ENCODE results near the gene PPM1F. TPM values are rescaled to one million over a fixed set of nuclear protein-coding genes. Genes with fewer than 3 reads are reported as not detected.
A peak's percentile ranks its signal among the peaks of the same experiment; 100 is the strongest.

Gene PPM1F
- total RNA-seq, 2 donors from 2014 or later, result 37.0 to 45.9 TPM

DNA sequence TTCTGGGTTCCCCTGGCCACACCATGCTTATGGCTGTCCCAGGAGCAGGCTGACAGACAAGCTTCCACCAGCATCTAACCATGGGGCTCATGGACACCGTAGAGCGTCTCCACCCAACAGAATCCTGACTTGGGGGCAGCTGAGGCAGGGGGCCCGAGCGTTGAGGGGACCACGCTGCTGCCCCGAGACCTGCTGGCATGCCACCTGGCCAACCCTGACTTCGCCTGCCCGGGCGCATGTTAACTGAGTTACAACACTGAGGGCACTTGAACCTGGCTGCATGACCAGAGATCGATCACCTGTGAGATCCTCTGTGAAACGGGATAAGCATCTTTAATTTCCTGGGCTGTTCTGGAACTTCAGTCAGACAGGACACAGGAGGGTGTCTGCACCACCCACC is 13.7 kb downstream of the PPM1F start:
- peaks cover 31 to 59% of the 10 kb centered on the region in 2 donors for H3K4me1 ChIP-seq (ENCODE audit: control insufficient read depth in 1 of 2, low read depth in 2 of 2)
- TF ChIP-seq, protein P1, sequence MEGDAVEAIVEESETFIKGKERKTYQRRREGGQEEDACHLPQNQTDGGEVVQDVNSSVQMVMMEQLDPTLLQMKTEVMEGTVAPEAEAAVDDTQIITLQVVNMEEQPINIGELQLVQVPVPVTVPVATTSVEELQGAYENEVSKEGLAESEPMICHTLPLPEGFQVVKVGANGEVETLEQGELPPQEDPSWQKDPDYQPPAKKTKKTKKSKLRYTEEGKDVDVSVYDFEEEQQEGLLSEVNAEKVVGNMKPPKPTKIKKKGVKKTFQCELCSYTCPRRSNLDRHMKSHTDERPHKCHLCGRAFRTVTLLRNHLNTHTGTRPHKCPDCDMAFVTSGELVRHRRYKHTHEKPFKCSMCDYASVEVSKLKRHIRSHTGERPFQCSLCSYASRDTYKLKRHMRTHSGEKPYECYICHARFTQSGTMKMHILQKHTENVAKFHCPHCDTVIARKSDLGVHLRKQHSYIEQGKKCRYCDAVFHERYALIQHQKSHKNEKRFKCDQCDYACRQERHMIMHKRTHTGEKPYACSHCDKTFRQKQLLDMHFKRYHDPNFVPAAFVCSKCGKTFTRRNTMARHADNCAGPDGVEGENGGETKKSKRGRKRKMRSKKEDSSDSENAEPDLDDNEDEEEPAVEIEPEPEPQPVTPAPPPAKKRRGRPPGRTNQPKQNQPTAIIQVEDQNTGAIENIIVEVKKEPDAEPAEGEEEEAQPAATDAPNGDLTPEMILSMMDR (IDR thresholded peaks at IDR 0.05), result no peak
- H3K36me3 ChIP-seq, result peaks cover 4% of the 10 kb centered on the region
- peak overlapping the region; percentile 80 for H3K4me3 ChIP-seq
- ATAC-seq (ENCODE audit: insufficient number of reproducible peaks, low FRiP score, low read depth), result no peak
- DNase-seq (ENCODE audit: low spot score), result no peak
- no peaks in the 10 kb centered on the region for H3K9me3 ChIP-seq
- no peaks in the 10 kb centered on the region for H3K27me3 ChIP-seq (replicated peaks; ENCODE audit: insufficient read depth)
- H3K27ac ChIP-seq, result peak overlapping the region; percentile 95 to 96

DNA sequence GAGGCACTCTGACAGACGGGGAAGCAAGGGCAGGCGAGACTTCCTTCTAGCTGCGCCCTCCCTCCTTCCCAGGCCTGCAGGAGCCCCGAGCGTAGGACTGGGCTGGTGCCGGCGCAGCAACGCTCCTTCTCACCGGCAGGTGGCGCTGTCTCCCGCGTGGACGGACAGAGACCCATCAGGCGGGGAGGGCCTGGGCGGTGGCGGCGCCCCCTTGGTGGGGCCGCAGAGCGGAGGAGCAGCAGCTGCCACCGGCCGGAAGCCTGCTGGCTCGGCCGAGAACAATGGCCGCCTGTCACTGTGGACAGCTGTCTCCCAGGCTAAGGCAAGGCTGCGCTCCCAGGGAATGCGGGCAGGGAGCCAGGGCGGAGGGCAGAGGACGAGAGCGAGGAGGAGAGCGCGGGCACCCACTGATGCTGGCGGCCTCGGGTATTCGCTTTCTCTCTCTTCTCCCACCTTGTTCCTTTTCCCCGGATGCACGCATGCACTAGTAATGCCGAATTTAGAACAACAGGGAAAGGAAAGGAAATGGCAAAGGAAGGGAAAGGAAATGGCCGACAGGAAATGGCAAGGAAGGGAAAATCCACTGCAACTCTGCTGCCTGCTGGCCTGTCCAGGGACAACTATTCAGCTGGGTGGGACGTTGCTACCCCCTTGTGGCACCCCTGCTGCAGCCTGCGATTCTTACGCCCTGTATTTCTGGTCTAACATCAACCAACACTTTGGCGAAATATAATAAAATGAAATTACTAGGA is 14.4 kb downstream of the PPM1F start:
- ATAC-seq (ENCODE audit: insufficient number of reproducible peaks, low FRiP score, low read depth) (peak; percentile 76), DNase-seq (ENCODE audit: low spot score) (peak; percentile 77)
- Histone ChIP-seq H3K27ac (peak overlapping the region; percentile 95 to 96), H3K36me3 (peaks cover 10% of the 10 kb centered on the region), H3K4me3 (peak overlapping the region; percentile 80), H3K9me3 (no peaks in the 10 kb centered on the region), H3K4me1 (ENCODE audit: control insufficient read depth in 1 of 2, low read depth in 2 of 2) (peaks cover 28 to 53% of the 10 kb centered on the region in 2 donors), H3K27me3 (replicated peaks; ENCODE audit: insufficient read depth) (no peaks in the 10 kb centered on the region)
- TF ChIP-seq, protein P1 (IDR thresholded peaks at IDR 0.05), result peak; percentile 97

DNA sequence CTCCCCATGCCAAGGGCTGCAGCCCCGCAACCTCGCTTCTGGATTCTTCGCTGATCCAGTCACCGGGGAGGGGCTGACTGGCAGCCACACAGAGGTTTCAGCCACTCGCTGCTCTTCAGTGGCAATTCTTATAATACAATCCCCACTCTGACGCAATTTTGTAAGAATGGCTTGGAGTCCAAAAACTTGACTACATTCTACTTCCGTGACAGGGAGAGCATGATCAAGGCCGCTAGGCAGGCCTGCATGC is 14.9 kb downstream of the PPM1F start:
- TF ChIP-seq, protein P1 (IDR thresholded peaks at IDR 0.05), result no peak
- no peaks in the 10 kb centered on the region for H3K27me3 ChIP-seq (replicated peaks; ENCODE audit: insufficient read depth)
- H3K27ac ChIP-seq, result peak overlapping the region; percentile 95 to 96
- H3K9me3 ChIP-seq, result no peaks in the 10 kb centered on the region
- peak; percentile 46 for ATAC-seq (ENCODE audit: insufficient number of reproducible peaks, low FRiP score, low read depth)
- peaks cover 23 to 48% of the 10 kb centered on the region in 2 donors for H3K4me1 ChIP-seq (ENCODE audit: control insufficient read depth in 1 of 2, low read depth in 2 of 2)
- H3K4me3 ChIP-seq, result peak overlapping the region; percentile 80
- DNase-seq (ENCODE audit: low spot score), result no peak
- H3K36me3 ChIP-seq, result peaks cover 15% of the 10 kb centered on the region

DNA sequence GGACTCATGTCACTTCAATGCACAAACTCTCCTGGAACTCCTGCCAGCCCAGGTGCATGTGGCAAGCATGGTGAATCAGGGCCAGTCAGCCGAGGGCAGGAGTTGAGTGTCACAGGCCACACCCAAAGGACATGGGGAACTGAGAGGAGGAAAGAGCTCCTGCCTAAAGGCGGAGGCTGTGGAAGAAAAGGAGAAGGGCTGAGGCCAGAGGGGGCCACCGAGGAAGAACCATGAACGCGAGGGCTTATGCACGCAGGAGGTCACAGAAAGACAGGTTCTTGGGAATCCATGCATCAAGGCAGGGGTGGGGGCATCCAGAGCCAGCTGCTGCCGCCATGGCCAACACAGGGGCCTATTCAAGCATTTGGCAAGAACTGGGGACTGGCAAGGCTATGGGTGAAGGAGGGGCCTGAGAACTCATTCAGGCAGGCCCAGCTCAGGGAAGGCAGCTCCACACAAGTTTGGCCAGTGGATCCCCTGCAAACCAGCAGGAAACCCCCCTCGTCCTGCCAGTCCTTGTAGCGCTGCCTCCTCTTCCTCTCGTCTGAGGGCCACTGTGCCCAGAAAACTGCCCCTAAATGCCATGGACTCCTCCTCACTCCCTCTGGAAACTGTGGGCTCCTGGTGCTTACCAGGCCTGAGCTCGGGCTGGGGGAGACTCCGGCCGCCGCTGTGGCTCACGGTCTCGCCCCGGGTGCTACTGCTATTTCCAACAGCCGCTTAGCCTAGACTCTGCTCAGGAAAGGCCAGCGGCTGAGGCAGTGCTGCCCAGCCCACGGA is 15.4 kb downstream of the PPM1F start:
- TF ChIP-seq, protein P1 (IDR thresholded peaks at IDR 0.05), result no peak
- no peak for ATAC-seq (ENCODE audit: insufficient number of reproducible peaks, low FRiP score, low read depth)
- Histone ChIP-seq H3K4me1 (ENCODE audit: control insufficient read depth in 1 of 2, low read depth in 2 of 2) (peaks cover 18 to 43% of the 10 kb centered on the region in 2 donors), H3K27me3 (replicated peaks; ENCODE audit: insufficient read depth) (no peaks in the 10 kb centered on the region), H3K4me3 (peak overlapping the region; percentile 80), H3K27ac (peak overlapping the region; percentile 95 to 96), H3K36me3 (peaks cover 20% of the 10 kb centered on the region), H3K9me3 (no peaks in the 10 kb centered on the region)
- DNase-seq (ENCODE audit: low spot score), result no peak

DNA sequence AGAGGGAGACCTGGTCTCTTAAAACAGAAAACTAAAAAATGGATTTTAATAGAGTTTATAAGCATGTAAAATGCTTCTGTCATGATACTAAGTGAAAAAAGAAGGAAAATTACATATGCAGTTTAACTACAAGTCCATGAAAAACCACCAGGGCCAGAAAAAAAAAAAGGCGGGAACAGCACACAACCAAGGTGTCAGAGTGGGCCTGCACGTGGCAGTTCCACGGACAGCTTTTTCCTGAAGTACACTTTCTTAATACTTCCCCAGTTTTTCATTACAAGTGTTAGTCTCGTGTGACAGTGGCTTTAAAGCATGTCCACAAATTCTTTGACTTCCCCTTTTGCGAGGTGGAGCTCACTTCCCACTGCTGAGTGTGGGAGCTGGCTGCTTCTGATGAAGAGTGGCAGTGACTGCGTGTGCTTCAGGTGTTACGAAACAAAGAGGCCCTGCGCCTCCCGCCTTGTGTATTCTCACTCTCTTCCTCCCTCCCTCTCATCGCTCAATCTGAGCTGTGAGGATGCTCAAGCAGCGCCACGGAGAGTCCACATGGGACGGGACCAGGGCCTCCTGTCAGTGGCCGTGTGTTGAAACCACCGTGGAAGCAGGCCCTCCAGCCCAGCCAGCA is 16.4 kb downstream of the PPM1F start:
- peaks cover 12 to 33% of the 10 kb centered on the region in 2 donors for H3K4me1 ChIP-seq (ENCODE audit: control insufficient read depth in 1 of 2, low read depth in 2 of 2)
- DNase-seq (ENCODE audit: low spot score) (no peak), ATAC-seq (ENCODE audit: insufficient number of reproducible peaks, low FRiP score, low read depth) (no peak)
- peaks cover 22% of the 10 kb centered on the region for H3K36me3 ChIP-seq
- no peaks in the 10 kb centered on the region for H3K9me3 ChIP-seq
- peak overlapping the region; percentile 95 to 96 for H3K27ac ChIP-seq
- TF ChIP-seq, protein P1 (IDR thresholded peaks at IDR 0.05), result no peak
- H3K4me3 ChIP-seq, result no peak overlapping the region
- H3K27me3 ChIP-seq (replicated peaks; ENCODE audit: insufficient read depth), result no peaks in the 10 kb centered on the region
